ENCODE measurements around the gene CACNA1D.

GRCh38 chr3:53495520-53496391 lies 1.3 kb downstream of the CACNA1D start:
- TF ChIP-seq CTCF (IDR thresholded peaks at IDR 0.05; ENCODE audit: poor library complexity) (no peak), EZH2phosphoT487 (IDR thresholded peaks at IDR 0.05; ENCODE audit: low read depth, severe bottlenecking, unreplicated experiment) (no peak)
